Pons (tissue), 1 donor: Measurements from ENCODE around the gene HDLBP.

Source experiments
- DNase-seq: peaks from one replicate; pipeline ENCODE4 v3.0.0-alpha.2; 2016; ENCODE audit warnings: low spot score

The HDLBP gene

DNA sequence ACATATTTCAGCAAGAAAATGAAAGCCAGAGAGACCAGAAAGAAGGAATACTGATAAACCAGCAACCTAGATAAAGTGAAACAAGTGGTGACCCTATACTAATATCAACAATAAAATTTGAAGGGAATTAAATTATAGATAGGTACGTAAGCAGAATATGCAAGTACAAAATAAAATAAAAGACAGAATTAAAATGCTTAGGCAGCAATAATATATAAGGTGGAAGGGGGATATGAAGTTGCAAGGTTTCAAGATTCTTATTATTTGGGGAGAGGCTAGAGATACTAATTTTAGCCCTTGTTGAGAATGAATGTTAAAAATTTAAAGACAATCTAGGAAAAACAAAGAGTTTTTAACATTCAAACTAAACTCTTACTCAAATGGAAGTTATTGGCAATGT, 39.6 kb downstream of the HDLBP start:
- no peak for DNase-seq

- DNase-seq, result no peak
These were observed 40.0 kb downstream of the HDLBP start for GRCh38 chr2:241275504-241275903.

GRCh38 chr2:241274127-241274526, 41.3 kb downstream of the HDLBP start:
- DNase-seq, result no peak

DNA sequence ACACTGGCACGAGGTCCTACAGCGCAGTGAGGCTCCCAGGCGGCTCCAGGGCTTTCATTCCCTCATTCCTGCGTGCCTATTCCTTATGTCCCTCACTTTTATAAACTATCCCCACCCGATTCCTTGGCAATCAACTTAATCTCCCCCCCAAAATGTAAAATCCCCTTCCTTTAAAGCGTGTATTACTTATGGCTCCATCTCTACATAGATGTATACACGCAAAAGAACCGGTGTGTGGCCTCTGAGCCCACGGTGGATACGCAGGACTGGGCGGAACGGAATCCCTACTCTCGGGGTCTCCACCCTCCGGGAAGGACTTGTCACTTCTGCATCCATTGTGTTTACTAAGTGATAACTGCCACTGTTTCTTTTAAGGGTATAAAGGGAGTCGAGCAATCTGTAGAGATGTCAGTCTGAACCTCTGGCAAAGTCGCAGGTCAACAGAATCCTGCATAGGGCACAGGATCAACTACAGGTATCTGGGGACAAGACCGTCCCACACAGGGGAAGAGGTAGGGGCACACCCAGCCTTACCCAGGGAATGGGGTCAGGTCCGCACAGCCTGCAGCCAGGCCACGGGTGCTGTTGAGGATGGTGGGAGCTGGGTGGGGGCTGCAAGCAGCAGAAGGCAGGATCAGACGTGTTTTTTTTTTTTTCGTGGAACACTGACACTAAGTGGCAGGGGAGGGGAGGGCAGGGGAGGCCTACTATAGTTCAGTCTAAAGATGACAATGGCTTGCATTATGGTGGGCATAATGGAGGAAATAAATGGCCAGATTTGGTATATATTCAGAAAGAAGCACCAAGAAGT, 42.1 kb downstream of the HDLBP start:
- DNase-seq, result no peak

DNA sequence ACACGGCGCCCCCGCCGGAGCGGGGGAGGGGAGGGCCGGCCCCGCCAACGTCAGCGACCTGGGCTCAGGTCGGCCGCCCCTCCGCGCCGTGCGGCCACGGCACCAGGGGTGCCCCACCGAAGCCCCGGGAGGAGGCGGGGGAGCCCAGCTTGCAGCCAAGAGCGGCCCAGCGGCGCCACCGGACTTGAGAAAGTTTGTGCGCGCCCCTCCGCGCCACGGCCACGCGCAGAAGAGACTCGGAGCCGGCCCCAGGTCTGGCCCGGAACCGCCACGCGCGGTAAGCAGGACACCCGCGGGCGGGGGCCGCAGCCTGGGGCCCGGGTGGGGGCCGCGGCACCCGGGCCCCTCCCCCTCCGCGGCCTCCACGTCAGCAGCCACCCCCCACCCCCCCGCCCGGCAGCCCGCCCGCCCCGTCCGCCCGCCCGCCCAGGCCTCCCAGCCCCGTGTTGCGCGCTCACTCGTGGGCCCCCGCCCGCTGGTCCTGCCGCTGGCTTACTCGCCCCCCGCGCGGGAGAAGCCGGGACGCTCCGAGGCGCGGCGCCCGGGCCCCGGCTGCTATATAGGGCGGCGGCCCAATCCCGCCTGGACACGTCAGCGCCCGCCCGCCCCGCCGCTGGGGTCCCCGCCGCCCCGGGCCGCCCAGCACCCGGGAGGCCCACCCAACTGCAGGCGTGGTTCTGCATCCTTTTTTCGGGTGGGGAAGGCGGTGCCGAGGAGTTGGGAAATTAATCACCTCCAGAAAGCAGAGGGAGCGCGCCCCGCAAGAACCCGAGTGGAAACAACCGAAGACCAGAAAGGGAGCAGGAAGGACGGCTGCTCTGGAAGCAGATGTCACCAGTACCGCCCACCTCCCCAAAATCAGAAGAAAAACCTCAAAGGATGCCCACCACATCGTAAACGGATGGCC, 42.9 kb downstream of the HDLBP start:
- peak; percentile 22 for DNase-seq

GRCh38 chr2:241271706-241272302, 43.7 kb downstream of the HDLBP start:
- peak; percentile 73 for DNase-seq

GRCh38 chr2:241270531-241270930, 44.9 kb downstream of the HDLBP start:
- no peak for DNase-seq

- DNase-seq, result no peak
These were observed 45.6 kb downstream of the HDLBP start for GRCh38 chr2:241269707-241270520.

GRCh38 chr2:241268716-241269445, 46.6 kb downstream of the HDLBP start:
- DNase-seq, result no peak

DNA sequence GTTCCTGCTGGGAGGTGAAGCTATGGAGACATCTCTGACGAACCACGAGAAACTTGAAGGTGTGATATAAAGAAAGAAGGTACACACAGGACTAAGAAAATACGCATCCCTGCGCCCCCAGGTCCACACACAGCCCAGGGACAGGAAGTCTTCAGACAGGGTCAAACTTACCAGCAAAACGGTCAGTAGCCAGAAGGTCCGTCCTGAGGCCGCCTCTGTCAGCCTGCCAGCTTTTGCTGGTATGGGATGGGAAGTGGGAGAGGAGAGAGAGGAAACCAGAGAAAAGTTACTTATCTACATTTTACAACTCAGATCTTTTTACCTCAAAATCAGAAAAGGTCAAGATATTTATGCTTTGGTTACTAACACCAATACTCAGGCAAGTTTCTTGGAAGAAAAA, 47.2 kb downstream of the HDLBP start:
- DNase-seq, result no peak

DNA sequence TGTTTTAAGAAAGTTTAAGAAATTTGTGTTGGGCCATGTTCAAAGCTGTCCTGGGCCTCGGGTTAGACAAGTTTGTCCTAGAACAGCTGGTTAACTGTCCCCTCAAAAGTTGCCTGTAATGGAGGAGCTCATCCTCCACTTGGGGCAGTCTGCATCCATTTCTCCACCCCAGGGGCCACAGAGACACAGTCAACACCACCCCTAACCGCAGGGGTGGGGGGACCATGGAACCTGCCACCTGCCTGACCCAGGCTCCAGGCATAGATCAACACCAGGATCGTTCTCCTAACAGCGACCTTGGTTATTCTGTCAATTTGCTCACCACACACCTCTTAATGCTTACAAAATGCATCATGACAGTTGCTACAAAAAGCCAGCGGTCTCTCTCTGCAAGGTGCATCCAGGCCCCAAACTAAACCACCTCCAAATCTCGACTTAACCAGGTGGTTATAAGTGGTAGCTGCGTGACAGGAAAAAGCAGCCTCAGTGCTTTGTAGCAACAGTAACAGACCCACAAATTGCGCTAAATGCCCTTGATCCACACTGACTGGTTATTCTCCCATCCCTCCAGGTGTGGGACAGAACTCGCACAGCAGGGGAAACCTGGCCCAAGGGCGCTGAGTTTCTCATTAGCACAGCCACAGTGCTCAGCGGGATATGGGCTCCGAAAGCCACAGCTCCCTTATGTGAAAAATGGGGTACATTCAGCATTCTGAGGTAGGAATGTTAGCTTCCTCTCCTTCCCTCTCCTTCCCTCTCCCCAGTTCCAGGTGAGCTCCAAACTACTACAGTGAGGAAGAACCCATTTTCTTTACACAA, 48.0 kb downstream of the HDLBP start:
- DNase-seq, result no peak

DNA sequence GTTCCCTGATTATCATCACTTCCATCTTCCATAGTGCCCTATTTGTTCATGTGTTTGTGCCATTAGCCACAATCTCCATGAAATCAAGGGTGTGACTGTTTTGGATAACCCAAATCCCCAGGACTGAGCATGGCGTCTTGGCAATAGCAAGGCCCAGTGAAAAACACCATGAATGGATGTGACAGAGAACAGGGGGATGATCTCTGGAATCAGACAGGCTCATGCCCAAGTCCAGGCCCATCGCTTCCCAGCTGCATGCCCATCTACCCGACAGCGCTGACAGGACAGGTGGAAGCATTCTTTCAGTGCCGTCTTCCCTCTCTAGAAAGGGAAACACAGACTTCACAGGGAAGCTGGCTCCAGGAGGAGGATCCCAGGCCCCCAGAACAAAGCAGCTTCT, 50.0 kb downstream of the HDLBP start:
- no peak for DNase-seq

DNA sequence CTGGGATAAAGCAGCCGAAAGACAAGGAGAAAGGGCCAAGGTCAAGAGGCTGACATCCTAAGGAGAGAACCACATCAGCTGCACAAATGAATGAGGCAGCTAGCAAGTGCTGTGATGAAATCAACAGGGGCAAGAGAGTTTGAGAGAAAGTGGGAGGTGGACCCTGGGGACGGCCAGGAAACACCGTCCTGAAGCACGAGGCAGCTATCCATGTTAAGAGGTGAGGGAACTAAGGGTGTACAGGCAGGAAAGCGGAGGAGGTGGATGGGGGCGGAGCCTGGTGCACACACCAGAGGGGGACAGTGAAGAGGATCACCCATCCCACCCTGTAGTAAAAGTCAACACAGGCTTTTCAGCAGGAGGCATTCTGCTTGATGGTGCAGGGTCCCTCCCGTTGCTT, 52.4 kb downstream of the HDLBP start:
- no peak for DNase-seq

GRCh38 chr2:241261628-241262027, 53.8 kb downstream of the HDLBP start:
- DNase-seq, result no peak

- DNase-seq, result no peak
These were observed 54.6 kb downstream of the HDLBP start for GRCh38 chr2:241260911-241261310.

- no peak for DNase-seq
These were observed 56.8 kb downstream of the HDLBP start for GRCh38 chr2:241258505-241259280.

GRCh38 chr2:241257419-241258032, 57.9 kb downstream of the HDLBP start:
- DNase-seq, result no peak

- DNase-seq, result no peak
These were observed 59.3 kb downstream of the HDLBP start for GRCh38 chr2:241256168-241256545.

GRCh38 chr2:241255542-241256167, 59.8 kb downstream of the HDLBP start:
- DNase-seq, result peak; percentile 31
